ENCODE results near the gene CPXM1. TPM values are rescaled to one million over a fixed set of nuclear protein-coding genes. Genes with fewer than 3 reads are reported as not detected.

Gene CPXM1
- polyA plus RNA-seq, 3 donors: 0.05 TPM; not detected in 2

DNA sequence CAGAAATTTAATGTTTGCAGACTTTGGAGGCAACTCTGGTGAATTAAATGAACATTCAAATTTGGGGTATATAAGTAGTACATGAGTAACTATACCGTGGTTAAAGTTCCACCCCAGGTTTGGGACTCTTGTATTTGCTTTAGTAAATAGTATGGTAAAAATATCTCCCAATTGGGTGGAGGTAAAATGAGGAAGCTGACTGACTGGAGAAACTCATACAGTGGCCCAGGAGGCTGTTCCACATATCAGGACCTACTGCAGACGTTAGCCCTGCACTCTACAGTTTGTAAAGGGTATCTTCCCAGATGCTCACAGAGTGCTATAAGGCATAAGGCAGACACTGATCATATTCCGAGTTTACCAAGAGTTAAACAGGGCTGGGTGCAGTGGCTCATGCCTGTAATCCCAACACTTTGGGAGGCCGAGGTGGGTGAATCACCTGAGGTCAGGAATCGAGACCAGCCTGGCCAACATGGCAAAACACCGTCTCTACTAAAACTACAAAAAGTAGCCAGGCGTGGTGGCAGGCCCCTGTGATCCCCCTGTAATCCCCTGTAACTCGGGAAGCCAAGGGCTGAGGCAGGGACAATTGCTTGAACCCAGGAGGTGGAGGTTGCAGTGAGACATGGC, 53.7 kb downstream of the CPXM1 start:
- Histone ChIP-seq H3K4me2 (replicated peaks; ENCODE audit: extremely low read depth, low read length, poor library complexity, severe bottlenecking) (no peak overlapping the region), H4K20me1 (ENCODE audit: insufficient read depth, low read length) (no peaks in the 10 kb centered on the region), H3K4me1 (ENCODE audit: control insufficient read depth in 1 of 2, insufficient read depth in 2 of 2, low read length in 2 of 2) (peaks cover 16 to 17% of the 10 kb centered on the region in 2 donors), H2AFZ (ENCODE audit: insufficient read depth, low read depth, low read length, poor library complexity, severe bottlenecking) (no peak overlapping the region), H3K79me2 (ENCODE audit: insufficient read depth, low read length) (no peaks in the 10 kb centered on the region), H3K36me3 (replicated peaks in 1 of 2; ENCODE audit: control insufficient read depth in 1 of 2, insufficient read depth in 2 of 2, low read length in 2 of 2) (no peaks in the 10 kb centered on the region), H3K9me3 (replicated peaks in 1 of 2; ENCODE audit: control insufficient read depth in 1 of 2, insufficient read depth in 1 of 2, low read length in 2 of 2) (peaks cover 0 to 3% of the 10 kb centered on the region in 2 donors), H3K4me3 (replicated peaks in 1 of 3; ENCODE audit: low read depth in 2 of 3, low read length in 3 of 3) (no peak overlapping the region), H3K27me3 (ENCODE audit: control insufficient read depth in 2 of 2, insufficient read depth in 2 of 2, low read length in 2 of 2) (peaks cover 6 to 18% of the 10 kb centered on the region in 2 donors), H3K27ac (ENCODE audit: low read depth in 1 of 2, low read length in 2 of 2) (no peak overlapping the region), H3K9ac (ENCODE audit: insufficient read depth, low read length, poor library complexity, severe bottlenecking) (no peak overlapping the region)
- WGBS (ENCODE audit: insufficient coverage): 94% methylated on average over 2 of the region's 8 CpGs
- peaks cover 0 to 4% of the 10 kb centered on the region in 2 donors for H3K36me3 Mint-ChIP-seq
- H3K9me3 Mint-ChIP-seq: peaks cover 0 to 11% (median 6%) of the 10 kb centered on the region in 7 donors
- H3K4me3 Mint-ChIP-seq: no peak overlapping the region
- H3K4me1 Mint-ChIP-seq: peaks cover 20% of the 10 kb centered on the region
- TF ChIP-seq, protein P1, sequence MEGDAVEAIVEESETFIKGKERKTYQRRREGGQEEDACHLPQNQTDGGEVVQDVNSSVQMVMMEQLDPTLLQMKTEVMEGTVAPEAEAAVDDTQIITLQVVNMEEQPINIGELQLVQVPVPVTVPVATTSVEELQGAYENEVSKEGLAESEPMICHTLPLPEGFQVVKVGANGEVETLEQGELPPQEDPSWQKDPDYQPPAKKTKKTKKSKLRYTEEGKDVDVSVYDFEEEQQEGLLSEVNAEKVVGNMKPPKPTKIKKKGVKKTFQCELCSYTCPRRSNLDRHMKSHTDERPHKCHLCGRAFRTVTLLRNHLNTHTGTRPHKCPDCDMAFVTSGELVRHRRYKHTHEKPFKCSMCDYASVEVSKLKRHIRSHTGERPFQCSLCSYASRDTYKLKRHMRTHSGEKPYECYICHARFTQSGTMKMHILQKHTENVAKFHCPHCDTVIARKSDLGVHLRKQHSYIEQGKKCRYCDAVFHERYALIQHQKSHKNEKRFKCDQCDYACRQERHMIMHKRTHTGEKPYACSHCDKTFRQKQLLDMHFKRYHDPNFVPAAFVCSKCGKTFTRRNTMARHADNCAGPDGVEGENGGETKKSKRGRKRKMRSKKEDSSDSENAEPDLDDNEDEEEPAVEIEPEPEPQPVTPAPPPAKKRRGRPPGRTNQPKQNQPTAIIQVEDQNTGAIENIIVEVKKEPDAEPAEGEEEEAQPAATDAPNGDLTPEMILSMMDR (IDR thresholded peaks at IDR 0.05): no peak
- DNase-seq: no peak
- intact Hi-C loops (cut with micrococcal nuclease): loop anchor here in 1 of 2 donors (10.0 kb wide), 1 partner anchor 258 kb away; no protein-coding TSS in a partner anchor
- peaks cover 33 to 67% (median 37%) of the 10 kb centered on the region in 3 donors for H3K27me3 Mint-ChIP-seq (ENCODE audit: low read depth in 3 of 3)
- no peak overlapping the region for H3K27ac Mint-ChIP-seq

DNA sequence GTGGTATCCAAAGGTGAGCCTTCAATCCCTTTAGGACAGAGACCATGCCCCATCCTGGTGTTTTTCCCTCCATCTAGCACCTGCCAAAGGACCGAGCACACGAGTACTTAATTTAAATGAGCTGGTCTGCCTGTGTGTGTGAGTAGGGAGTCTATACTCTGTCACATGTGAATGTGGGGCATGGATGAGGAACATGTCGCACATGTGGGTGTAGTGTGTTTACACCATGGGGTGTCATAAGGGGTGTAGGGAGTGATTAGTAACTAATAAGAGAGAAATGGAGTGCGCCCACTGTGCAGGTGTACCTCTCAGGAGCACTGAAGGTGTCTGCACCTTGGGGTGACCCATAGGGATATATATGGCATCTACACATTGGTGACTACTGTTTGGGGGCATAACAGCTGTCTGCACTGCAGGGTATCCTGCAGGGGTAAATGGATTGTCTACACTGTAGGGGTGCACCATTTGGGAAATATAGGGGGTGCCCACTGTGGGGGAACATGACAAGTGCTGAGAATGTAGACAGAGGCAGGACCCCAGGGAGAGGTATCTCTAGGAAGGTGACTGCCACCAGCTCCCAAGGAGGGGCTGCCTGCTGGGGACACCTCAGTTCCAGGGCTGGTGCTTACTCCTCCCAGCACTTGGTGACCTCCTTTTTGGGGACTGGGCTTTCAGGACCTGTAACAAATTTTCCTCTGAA, 54.3 kb downstream of the CPXM1 start:
- H3K9me3 ChIP-seq (replicated peaks in 1 of 2; ENCODE audit: control insufficient read depth in 1 of 2, insufficient read depth in 1 of 2, low read length in 2 of 2): peaks cover 0 to 3% of the 10 kb centered on the region in 2 donors
- WGBS (ENCODE audit: insufficient coverage): 90% methylated on average over 2 of the region's 4 CpGs
- Mint-ChIP-seq H3K27me3 (ENCODE audit: low read depth in 3 of 3) (peaks cover 33 to 67% (median 39%) of the 10 kb centered on the region in 3 donors), H3K9me3 (peaks cover 0 to 11% (median 6%) of the 10 kb centered on the region in 7 donors), H3K4me3 (no peak overlapping the region), H3K27ac (no peak overlapping the region), H3K4me1 (peaks cover 16% of the 10 kb centered on the region), H3K36me3 (peaks cover 0 to 4% of the 10 kb centered on the region in 2 donors)
- H4K20me1 ChIP-seq (ENCODE audit: insufficient read depth, low read length): no peaks in the 10 kb centered on the region
- no peak for DNase-seq
- no peak overlapping the region for H2AFZ ChIP-seq (ENCODE audit: insufficient read depth, low read depth, low read length, poor library complexity, severe bottlenecking)
- H3K79me2 ChIP-seq (ENCODE audit: insufficient read depth, low read length): no peaks in the 10 kb centered on the region
- no peak overlapping the region for H3K27ac ChIP-seq (ENCODE audit: low read depth in 1 of 2, low read length in 2 of 2)
- H3K9ac ChIP-seq (ENCODE audit: insufficient read depth, low read length, poor library complexity, severe bottlenecking): no peak overlapping the region
- TF ChIP-seq, protein P1 (IDR thresholded peaks at IDR 0.05): no peak
- no peak overlapping the region for H3K4me2 ChIP-seq (replicated peaks; ENCODE audit: extremely low read depth, low read length, poor library complexity, severe bottlenecking)
- peaks cover 9 to 10% of the 10 kb centered on the region in 2 donors for H3K4me1 ChIP-seq (ENCODE audit: control insufficient read depth in 1 of 2, insufficient read depth in 2 of 2, low read length in 2 of 2)
- intact Hi-C loops (cut with micrococcal nuclease): loop anchor here in 1 of 2 donors (10.0 kb wide), 1 partner anchor 259 kb away; no protein-coding TSS in a partner anchor
- peaks cover 6 to 18% of the 10 kb centered on the region in 2 donors for H3K27me3 ChIP-seq (ENCODE audit: control insufficient read depth in 2 of 2, insufficient read depth in 2 of 2, low read length in 2 of 2)
- no peak overlapping the region for H3K4me3 ChIP-seq (replicated peaks in 1 of 3; ENCODE audit: low read depth in 2 of 3, low read length in 3 of 3)
- H3K36me3 ChIP-seq (replicated peaks in 1 of 2; ENCODE audit: control insufficient read depth in 1 of 2, insufficient read depth in 2 of 2, low read length in 2 of 2): no peaks in the 10 kb centered on the region
